Measurements from ENCODE around the gene TUBGCP2.

Gene TUBGCP2

GRCh38 chr10:133308421-133309099 lies at the start of gene TUBGCP2, which contains the start of gene ZNF511:
Gene TUBGCP2, minus strand, starts transcription at chr10:133308872. Its CDS starts 5,931 bp downstream, at chr10:133302941.
Gene ZNF511, plus strand, starts transcription at chr10:133308914. Its CDS starts 30 bp downstream, at chr10:133308944.
- peak; percentile 86 for DNase-seq (ENCODE audit: low read depth, low spot score)

- DNase-seq (ENCODE audit: low read depth, low spot score) = peak; percentile 92
Observed at GRCh38 chr10:133357285-133358161, 48.9 kb upstream of the TUBGCP2 start, which contains the start of gene FUOM. Gene FUOM, minus strand, starts transcription at chr10:133358019. Its CDS starts 12 bp downstream, at chr10:133358007.

GRCh38 chr10:133356549-133357284 lies 48.0 kb upstream of the TUBGCP2 start:
- DNase-seq (ENCODE audit: low read depth, low spot score) = no peak

GRCh38 chr10:133355991-133356390 lies 47.3 kb upstream of the TUBGCP2 start:
- DNase-seq (ENCODE audit: low read depth, low spot score) = no peak

- no peak for DNase-seq (ENCODE audit: low read depth, low spot score)
Observed at GRCh38 chr10:133355266-133355665, 46.6 kb upstream of the TUBGCP2 start.

GRCh38 chr10:133354672-133355240 lies 46.1 kb upstream of the TUBGCP2 start:
- no peak for DNase-seq (ENCODE audit: low read depth, low spot score)

- no peak for DNase-seq (ENCODE audit: low read depth, low spot score)
Observed at GRCh38 chr10:133353988-133354605, 45.4 kb upstream of the TUBGCP2 start.

GRCh38 chr10:133353202-133353959 lies 44.7 kb upstream of the TUBGCP2 start:
- no peak for DNase-seq (ENCODE audit: low read depth, low spot score)

GRCh38 chr10:133351408-133352318 lies 43.0 kb upstream of the TUBGCP2 start:
- DNase-seq (ENCODE audit: low read depth, low spot score) = no peak

GRCh38 chr10:133350950-133351329 lies 42.3 kb upstream of the TUBGCP2 start:
- DNase-seq (ENCODE audit: low read depth, low spot score) = no peak

- DNase-seq (ENCODE audit: low read depth, low spot score) = no peak
Observed at GRCh38 chr10:133350283-133350949, 41.7 kb upstream of the TUBGCP2 start.

GRCh38 chr10:133349577-133350011 lies 40.9 kb upstream of the TUBGCP2 start:
- no peak for DNase-seq (ENCODE audit: low read depth, low spot score)

GRCh38 chr10:133349160-133349568 lies 40.5 kb upstream of the TUBGCP2 start:
- DNase-seq (ENCODE audit: low read depth, low spot score) = no peak

GRCh38 chr10:133347710-133348517 lies 39.2 kb upstream of the TUBGCP2 start:
- DNase-seq (ENCODE audit: low read depth, low spot score) = no peak

- no peak for DNase-seq (ENCODE audit: low read depth, low spot score)
Observed at GRCh38 chr10:133346413-133346812, 37.7 kb upstream of the TUBGCP2 start.

GRCh38 chr10:133344236-133344635 lies 35.6 kb upstream of the TUBGCP2 start:
- DNase-seq (ENCODE audit: low read depth, low spot score) = no peak

- no peak for DNase-seq (ENCODE audit: low read depth, low spot score)
Observed at GRCh38 chr10:133343558-133343957, 34.9 kb upstream of the TUBGCP2 start.

- no peak for DNase-seq (ENCODE audit: low read depth, low spot score)
Observed at GRCh38 chr10:133342942-133343341, 34.3 kb upstream of the TUBGCP2 start.

Data from ELF-1 (cell line).